Astrocyte (in vitro differentiated cells and primary cell): ENCODE data around the gene OBP2B. TPM values are rescaled to one million over a fixed set of nuclear protein-coding genes. Genes with fewer than 3 reads are reported as not detected.
"Not testable (repeated sequence)": the region's sequence is repeated elsewhere in the genome, so short reads cannot be mapped to it uniquely, and the experiment has no call there.

ENCODE experiments used
- DNase-seq: peaks from one replicate; pipeline ENCODE4 v3.0.0-alpha.2; 2010; ENCODE audit warnings: low read depth
- FAIRE-seq: peaks from 2 replicates; lab custom pipeline; 2011; peaks lifted over from hg19 to GRCh38; lab: Jason Lieb, UNC
- H2AFZ ChIP-seq: 2 replicates; pipeline ENCODE4 v1.6.0; 2012; ENCODE audit warnings: low read depth, low read length, inconsistent platforms
- H3K27ac ChIP-seq: 2 replicates; pipeline ENCODE4 v1.5.1; 2011; ENCODE audit warnings: low read depth, low read length, inconsistent platforms
- H3K27me3 ChIP-seq: 2 replicates; pipeline ENCODE4 v1.6.0; 2011; ENCODE audit warnings: low read length, inconsistent platforms; ENCODE audit not compliant: insufficient read depth
- H3K36me3 ChIP-seq: 2 replicates; pipeline ENCODE4 v1.5.1; 2011; ENCODE audit warnings: low read length, inconsistent platforms; ENCODE audit not compliant: insufficient read depth
- H3K4me1 ChIP-seq: 2 replicates; pipeline ENCODE4 v1.5.1; 2011; ENCODE audit warnings: low read length, inconsistent platforms; ENCODE audit not compliant: insufficient read depth
- H3K4me2 ChIP-seq: 2 replicates; pipeline ENCODE4 v1.6.0; 2012; ENCODE audit warnings: low read length, inconsistent platforms
- H3K4me3 ChIP-seq: 2 replicates; pipeline ENCODE4 v1.5.1; 2011; ENCODE audit warnings: low read depth, mild to moderate bottlenecking, low read length, inconsistent platforms; ENCODE audit not compliant: insufficient read depth
- H3K79me2 ChIP-seq: 2 replicates; pipeline ENCODE4 v1.6.0; 2012; ENCODE audit warnings: mild to moderate bottlenecking, low read length, inconsistent platforms; ENCODE audit not compliant: insufficient read depth
- H3K9ac ChIP-seq: 2 replicates; pipeline ENCODE4 v1.6.0; 2012; ENCODE audit warnings: mild to moderate bottlenecking, low read length, inconsistent platforms
- H3K9me3 ChIP-seq: 2 replicates; pipeline ENCODE4 v1.5.1; 2012; ENCODE audit warnings: low read depth, mild to moderate bottlenecking, low read length, inconsistent platforms; ENCODE audit not compliant: insufficient read depth
- H4K20me1 ChIP-seq: 2 replicates; pipeline ENCODE4 v1.6.0; 2012; ENCODE audit warnings: low read length, inconsistent platforms; ENCODE audit not compliant: insufficient read depth
- H3K27ac Mint-ChIP-seq: one replicate; pipeline ENCODE4 v1.8.0; 2021; ENCODE audit warnings: mild to moderate bottlenecking, mixed read lengths; ENCODE audit not compliant: unreplicated experiment
- H3K27me3 Mint-ChIP-seq: one replicate; pipeline ENCODE4 v1.8.0; 2021; ENCODE audit warnings: low read depth, mixed read lengths; ENCODE audit not compliant: unreplicated experiment
- H3K36me3 Mint-ChIP-seq: one replicate; pipeline ENCODE4 v1.8.0; 2021; ENCODE audit warnings: low read depth, mixed read lengths; ENCODE audit not compliant: unreplicated experiment
- H3K4me1 Mint-ChIP-seq: one replicate; pipeline ENCODE4 v1.8.0; 2021; ENCODE audit warnings: low read depth, mixed read lengths; ENCODE audit not compliant: unreplicated experiment
- H3K4me3 Mint-ChIP-seq: one replicate; pipeline ENCODE4 v1.8.0; 2021; ENCODE audit warnings: mild to moderate bottlenecking, moderate library complexity, mixed read lengths; ENCODE audit not compliant: unreplicated experiment
- H3K9me3 Mint-ChIP-seq: one replicate; pipeline ENCODE4 v1.8.0; 2021; ENCODE audit warnings: mild to moderate bottlenecking, mixed read lengths; ENCODE audit not compliant: unreplicated experiment
- CTCF ChIP-seq: IDR thresholded peaks from 2 replicates; pipeline ENCODE4 v1.5.1; 2011; ENCODE audit warnings: low read depth, mild to moderate bottlenecking, inconsistent platforms, low read length, moderate library complexity; ENCODE audit not compliant: insufficient read depth
- EZH2 ChIP-seq: IDR thresholded peaks from 2 replicates; pipeline ENCODE4 v1.6.1; 2012; ENCODE audit warnings: mild to moderate bottlenecking, low read length, inconsistent platforms; ENCODE audit not compliant: insufficient read depth
- total RNA-seq: library from RNA; stranded (reverse); gene quantifications from 2 replicates; pipeline ENCODE4 v1.2.1, GENCODE V29; 2021

The OBP2B gene
- total RNA-seq, 1 donor from 2014 or later = not detected

- TF ChIP-seq EZH2 (no peak), CTCF (no peak)
- Histone ChIP-seq H3K36me3 (no peaks in the 10 kb centered on the region), H3K4me2 (no peak overlapping the region), H3K4me1 (no peaks in the 10 kb centered on the region), H3K27ac (no peak overlapping the region), H4K20me1 (no peaks in the 10 kb centered on the region), H3K27me3 (peaks cover 13% of the 10 kb centered on the region), H3K4me3 (no peak overlapping the region), H3K9ac (no peak overlapping the region), H3K9me3 (peaks cover 6% of the 10 kb centered on the region), H3K79me2 (no peaks in the 10 kb centered on the region), H2AFZ (no peak overlapping the region)
- Mint-ChIP-seq H3K4me1 (no peaks in the 10 kb centered on the region), H3K4me3 (no peak overlapping the region), H3K27me3 (peaks cover 34% of the 10 kb centered on the region), H3K9me3 (peaks cover 2% of the 10 kb centered on the region), H3K27ac (no peak overlapping the region), H3K36me3 (no peaks in the 10 kb centered on the region)
- FAIRE-seq = no peak
- no peak for DNase-seq
Observed at GRCh38 chr9:133251773-133252172, 42.7 kb upstream of the OBP2B start.

- not testable (repeated sequence) for H3K4me3 Mint-ChIP-seq, H3K9me3 Mint-ChIP-seq
- peaks cover 31% of the 10 kb centered on the region for H3K27me3 Mint-ChIP-seq
Observed at GRCh38 chr9:133251221-133251620, 42.2 kb upstream of the OBP2B start.

GRCh38 chr9:133250741-133251170 is 41.7 kb upstream of the OBP2B start:
- Mint-ChIP-seq H3K36me3 (no peaks in the 10 kb centered on the region), H3K27ac (no peak overlapping the region), H3K4me1 (no peaks in the 10 kb centered on the region), H3K4me3 (no peak overlapping the region), H3K27me3 (peaks cover 31% of the 10 kb centered on the region), H3K9me3 (no peaks in the 10 kb centered on the region)
- no peak for TF ChIP-seq EZH2
- TF ChIP-seq CTCF = no peak
- peaks cover 13% of the 10 kb centered on the region for H3K27me3 ChIP-seq
- DNase-seq (no peak), FAIRE-seq (no peak)
- H3K9me3 ChIP-seq = peaks cover 6% of the 10 kb centered on the region
- no peaks in the 10 kb centered on the region for H3K79me2 ChIP-seq
- no peaks in the 10 kb centered on the region for H4K20me1 ChIP-seq
- no peaks in the 10 kb centered on the region for H3K36me3 ChIP-seq
- no peak overlapping the region for H2AFZ ChIP-seq
- no peak overlapping the region for H3K9ac ChIP-seq
- H3K4me2 ChIP-seq = no peak overlapping the region
- H3K4me1 ChIP-seq = no peaks in the 10 kb centered on the region
- H3K4me3 ChIP-seq = no peak overlapping the region
- no peak overlapping the region for H3K27ac ChIP-seq

More at GRCh38 chr9:133251221-133251620, 42.2 kb upstream of the OBP2B start:
- not testable (repeated sequence) for H2AFZ ChIP-seq, H3K9ac ChIP-seq, H3K4me1 Mint-ChIP-seq, H3K36me3 ChIP-seq, H3K4me2 ChIP-seq, H3K36me3 Mint-ChIP-seq, H3K27ac Mint-ChIP-seq, H3K9me3 ChIP-seq, H3K4me1 ChIP-seq, H3K4me3 ChIP-seq, H3K27ac ChIP-seq, DNase-seq, FAIRE-seq, H4K20me1 ChIP-seq, H3K79me2 ChIP-seq
- H3K27me3 ChIP-seq = peaks cover 13% of the 10 kb centered on the region
